ENCODE results near the gene COL1A1. TPM values are rescaled to one million over a fixed set of nuclear protein-coding genes. Genes with fewer than 3 reads are reported as not detected.

The COL1A1 gene
- total and polyA plus RNA-seq, 2 of the 13 experiments (the other 11 are each of a cell fraction or from before 2014, with no cell fraction given), result 0.05 TPM; not detected in 1

DNA sequence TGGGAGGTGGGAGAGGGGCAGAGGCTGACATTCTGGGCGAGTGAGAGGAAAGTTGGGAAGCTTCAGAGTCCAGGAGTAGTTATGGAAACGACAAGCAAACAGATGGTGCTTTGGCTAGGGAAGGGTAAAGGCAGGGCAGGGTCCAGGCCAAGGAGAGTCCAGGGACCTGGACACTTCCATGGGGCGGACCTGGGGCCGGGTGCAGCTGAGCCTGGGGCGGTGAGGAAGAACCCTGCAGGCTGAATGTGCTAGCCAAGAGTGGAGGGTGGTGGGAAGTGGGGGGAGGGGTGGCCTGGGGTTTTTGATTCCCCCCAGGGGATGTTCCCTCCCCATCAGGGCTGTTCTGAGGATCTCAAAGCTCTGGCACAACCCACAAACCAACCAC is 53.6 kb downstream of the COL1A1 start:
- Histone ChIP-seq H2AFZ (ENCODE audit: low read length) (no peak overlapping the region), H3K4me3 (replicated peaks in 1 of 3; ENCODE audit: insufficient read depth in 1 of 3, low read depth in 2 of 3, low read length in 3 of 3) (peak overlapping the region; percentile 70 to 86 (median 84)), H4K20me1 (ENCODE audit: insufficient read depth, low read length) (peaks cover 11% of the 10 kb centered on the region; the same call in 1 of the 2 replicates), H3K4me1 (ENCODE audit: insufficient read depth, low read length) (peaks cover 57% of the 10 kb centered on the region), H3K36me3 (replicated peaks in 1 of 2; ENCODE audit: control insufficient read depth in 1 of 2, insufficient read depth in 2 of 2, low read length in 2 of 2) (peaks cover 21 to 26% of the 10 kb centered on the region in 2 experiments), H3K27me3 (ENCODE audit: control insufficient read depth in 1 of 2, insufficient read depth in 2 of 2, low read length in 2 of 2) (no peaks in the 10 kb centered on the region; a peak in 1 of 5 replicates), H3K9ac (ENCODE audit: insufficient read depth, low read depth, low read length) (peak overlapping the region; percentile 83), H3K79me2 (ENCODE audit: insufficient read depth, low read length) (peaks cover 25% of the 10 kb centered on the region), H3K27ac (ENCODE audit: extremely low read length, insufficient read depth, low read length) (peak overlapping the region; percentile 95), H3K4me2 (ENCODE audit: low read depth, low read length) (peak overlapping the region; percentile 100), H3K9me3 (ENCODE audit: low read length) (no peaks in the 10 kb centered on the region)
- in situ Hi-C loops (cut with HindIII; ENCODE audit: extremely low pct_ligation_motif_present, low pct_unique_long_range_greater_than_20kb), result no loop called here
- intact Hi-C loops (cut with micrococcal nuclease; ENCODE audit: unreplicated experiment), result loop anchor here (1.0 kb wide), 1 partner anchor 8 kb away; no protein-coding TSS in a partner anchor
- POLR2A ChIA-PET, result interaction anchor here (1.0 to 3.0 kb wide), 2 partner anchors 36 to 46 kb away, joined by 4 to 10 read pairs; no protein-coding TSS in a partner anchor
- CTCF ChIA-PET (ENCODE audit: low intra/inter-chr PET ratio, low total read pairs), result no interaction called here
- ATAC-seq (peak; percentile 78), DNase-seq (ENCODE audit: low spot score) (peak; percentile 90), FAIRE-seq (peak; percentile 98)
- 2% methylated on average over 5 of the region's 5 CpGs for WGBS (ENCODE audit: low lambda C conversion rate)
- no TSS peak for BruUV-seq (replicated peaks)
- TF ChIP-seq ZNF296 (CRISPR knock-in tag; conservative IDR thresholded peaks at IDR 0.05) (peak; percentile 91; the same call in 1 of the 2 replicates), KDM3A (CRISPR knock-in tag; IDR thresholded peaks at IDR 0.05; ENCODE audit: low read depth) (0 out of 2 replicates have a peak, but pooled peaks have one; percentile 52), RCOR2 (CRISPR knock-in tag; IDR thresholded peaks at IDR 0.05) (0 out of 2 replicates have a peak, but pooled peaks have one; percentile 29), ZNF24 (IDR thresholded peaks at IDR 0.05) (no peak), NCOR1 (IDR thresholded peaks at IDR 0.05; ENCODE audit: borderline replicate concordance, low read length) (peak; percentile 54; the same call in 1 of the 2 replicates), KLF11 (CRISPR knock-in tag; IDR thresholded peaks at IDR 0.05) (0 out of 2 replicates have a peak, but pooled peaks have one; percentile 37), ZNF777 (CRISPR knock-in tag; IDR thresholded peaks at IDR 0.05) (peak; percentile 55; the same call in 1 of the 2 replicates), SOX13 (IDR thresholded peaks at IDR 0.05) (no peak), SOX13 (CRISPR knock-in tag; conservative IDR thresholded peaks at IDR 0.05 in 1 of 2, IDR thresholded peaks at IDR 0.05 in 1 of 2) (peak in 1 of 2 experiments; percentile 17; a peak in 1 of 4 replicates), ATM (IDR thresholded peaks at IDR 0.05; ENCODE audit: borderline replicate concordance) (no peak), SRSF4 (IDR thresholded peaks at IDR 0.05; ENCODE audit: low read depth, low read length, poor library complexity, severe bottlenecking) (no peak)
- TF ChIP-seq, protein P1, sequence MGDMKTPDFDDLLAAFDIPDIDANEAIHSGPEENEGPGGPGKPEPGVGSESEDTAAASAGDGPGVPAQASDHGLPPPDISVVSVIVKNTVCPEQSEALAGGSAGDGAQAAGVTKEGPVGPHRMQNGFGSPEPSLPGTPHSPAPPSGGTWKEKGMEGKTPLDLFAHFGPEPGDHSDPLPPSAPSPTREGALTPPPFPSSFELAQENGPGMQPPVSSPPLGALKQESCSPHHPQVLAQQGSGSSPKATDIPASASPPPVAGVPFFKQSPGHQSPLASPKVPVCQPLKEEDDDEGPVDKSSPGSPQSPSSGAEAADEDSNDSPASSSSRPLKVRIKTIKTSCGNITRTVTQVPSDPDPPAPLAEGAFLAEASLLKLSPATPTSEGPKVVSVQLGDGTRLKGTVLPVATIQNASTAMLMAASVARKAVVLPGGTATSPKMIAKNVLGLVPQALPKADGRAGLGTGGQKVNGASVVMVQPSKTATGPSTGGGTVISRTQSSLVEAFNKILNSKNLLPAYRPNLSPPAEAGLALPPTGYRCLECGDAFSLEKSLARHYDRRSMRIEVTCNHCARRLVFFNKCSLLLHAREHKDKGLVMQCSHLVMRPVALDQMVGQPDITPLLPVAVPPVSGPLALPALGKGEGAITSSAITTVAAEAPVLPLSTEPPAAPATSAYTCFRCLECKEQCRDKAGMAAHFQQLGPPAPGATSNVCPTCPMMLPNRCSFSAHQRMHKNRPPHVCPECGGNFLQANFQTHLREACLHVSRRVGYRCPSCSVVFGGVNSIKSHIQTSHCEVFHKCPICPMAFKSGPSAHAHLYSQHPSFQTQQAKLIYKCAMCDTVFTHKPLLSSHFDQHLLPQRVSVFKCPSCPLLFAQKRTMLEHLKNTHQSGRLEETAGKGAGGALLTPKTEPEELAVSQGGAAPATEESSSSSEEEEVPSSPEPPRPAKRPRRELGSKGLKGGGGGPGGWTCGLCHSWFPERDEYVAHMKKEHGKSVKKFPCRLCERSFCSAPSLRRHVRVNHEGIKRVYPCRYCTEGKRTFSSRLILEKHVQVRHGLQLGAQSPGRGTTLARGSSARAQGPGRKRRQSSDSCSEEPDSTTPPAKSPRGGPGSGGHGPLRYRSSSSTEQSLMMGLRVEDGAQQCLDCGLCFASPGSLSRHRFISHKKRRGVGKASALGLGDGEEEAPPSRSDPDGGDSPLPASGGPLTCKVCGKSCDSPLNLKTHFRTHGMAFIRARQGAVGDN (CRISPR knock-in tag; IDR thresholded peaks at IDR 0.05), result peak; percentile 20; the same call in 1 of the 2 replicates
- TF ChIP-seq, protein P2, sequence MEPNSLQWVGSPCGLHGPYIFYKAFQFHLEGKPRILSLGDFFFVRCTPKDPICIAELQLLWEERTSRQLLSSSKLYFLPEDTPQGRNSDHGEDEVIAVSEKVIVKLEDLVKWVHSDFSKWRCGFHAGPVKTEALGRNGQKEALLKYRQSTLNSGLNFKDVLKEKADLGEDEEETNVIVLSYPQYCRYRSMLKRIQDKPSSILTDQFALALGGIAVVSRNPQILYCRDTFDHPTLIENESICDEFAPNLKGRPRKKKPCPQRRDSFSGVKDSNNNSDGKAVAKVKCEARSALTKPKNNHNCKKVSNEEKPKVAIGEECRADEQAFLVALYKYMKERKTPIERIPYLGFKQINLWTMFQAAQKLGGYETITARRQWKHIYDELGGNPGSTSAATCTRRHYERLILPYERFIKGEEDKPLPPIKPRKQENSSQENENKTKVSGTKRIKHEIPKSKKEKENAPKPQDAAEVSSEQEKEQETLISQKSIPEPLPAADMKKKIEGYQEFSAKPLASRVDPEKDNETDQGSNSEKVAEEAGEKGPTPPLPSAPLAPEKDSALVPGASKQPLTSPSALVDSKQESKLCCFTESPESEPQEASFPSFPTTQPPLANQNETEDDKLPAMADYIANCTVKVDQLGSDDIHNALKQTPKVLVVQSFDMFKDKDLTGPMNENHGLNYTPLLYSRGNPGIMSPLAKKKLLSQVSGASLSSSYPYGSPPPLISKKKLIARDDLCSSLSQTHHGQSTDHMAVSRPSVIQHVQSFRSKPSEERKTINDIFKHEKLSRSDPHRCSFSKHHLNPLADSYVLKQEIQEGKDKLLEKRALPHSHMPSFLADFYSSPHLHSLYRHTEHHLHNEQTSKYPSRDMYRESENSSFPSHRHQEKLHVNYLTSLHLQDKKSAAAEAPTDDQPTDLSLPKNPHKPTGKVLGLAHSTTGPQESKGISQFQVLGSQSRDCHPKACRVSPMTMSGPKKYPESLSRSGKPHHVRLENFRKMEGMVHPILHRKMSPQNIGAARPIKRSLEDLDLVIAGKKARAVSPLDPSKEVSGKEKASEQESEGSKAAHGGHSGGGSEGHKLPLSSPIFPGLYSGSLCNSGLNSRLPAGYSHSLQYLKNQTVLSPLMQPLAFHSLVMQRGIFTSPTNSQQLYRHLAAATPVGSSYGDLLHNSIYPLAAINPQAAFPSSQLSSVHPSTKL (CRISPR knock-in tag; IDR thresholded peaks at IDR 0.05), result peak; percentile 20; the same call in 1 of the 2 replicates
- TF ChIP-seq, protein P3, sequence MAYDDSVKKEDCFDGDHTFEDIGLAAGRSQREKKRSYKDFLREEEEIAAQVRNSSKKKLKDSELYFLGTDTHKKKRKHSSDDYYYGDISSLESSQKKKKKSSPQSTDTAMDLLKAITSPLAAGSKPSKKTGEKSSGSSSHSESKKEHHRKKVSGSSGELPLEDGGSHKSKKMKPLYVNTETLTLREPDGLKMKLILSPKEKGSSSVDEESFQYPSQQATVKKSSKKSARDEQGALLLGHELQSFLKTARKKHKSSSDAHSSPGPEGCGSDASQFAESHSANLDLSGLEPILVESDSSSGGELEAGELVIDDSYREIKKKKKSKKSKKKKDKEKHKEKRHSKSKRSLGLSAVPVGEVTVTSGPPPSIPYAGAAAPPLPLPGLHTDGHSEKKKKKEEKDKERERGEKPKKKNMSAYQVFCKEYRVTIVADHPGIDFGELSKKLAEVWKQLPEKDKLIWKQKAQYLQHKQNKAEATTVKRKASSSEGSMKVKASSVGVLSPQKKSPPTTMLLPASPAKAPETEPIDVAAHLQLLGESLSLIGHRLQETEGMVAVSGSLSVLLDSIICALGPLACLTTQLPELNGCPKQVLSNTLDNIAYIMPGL (CRISPR knock-in tag; IDR thresholded peaks at IDR 0.05; ENCODE audit: borderline replicate concordance in 1 of 2, low read depth in 1 of 2), result peak in 1 of 2 experiments; percentile 67; a peak in 1 of 4 replicates
